ENCODE data around the gene GCN1. TPM values are rescaled to one million over a fixed set of nuclear protein-coding genes. Genes with fewer than 3 reads are reported as not detected.

Gene GCN1
- total RNA-seq, 1 donor from 2014 or later = 165 TPM

- DNase-seq (ENCODE audit: low spot score) = no peak
- H3K27me3 Mint-ChIP-seq (ENCODE audit: low read depth) = no peaks in the 10 kb centered on the region
- H3K9me3 Mint-ChIP-seq = no peaks in the 10 kb centered on the region
- no peaks in the 10 kb centered on the region for H3K4me1 Mint-ChIP-seq (ENCODE audit: low read depth)
- intact Hi-C loops (cut with micrococcal nuclease) = no loop called here
- peaks cover 89% of the 10 kb centered on the region for H3K36me3 Mint-ChIP-seq (ENCODE audit: low read depth)
- no peak overlapping the region for H3K27ac Mint-ChIP-seq
- no peak overlapping the region for H3K4me3 Mint-ChIP-seq (ENCODE audit: low read depth)
Observed at GRCh38 chr12:120158351-120158750, 36.2 kb downstream of the GCN1 start.

GRCh38 chr12:120157678-120158077 lies 36.8 kb downstream of the GCN1 start:
- DNase-seq (ENCODE audit: low spot score) = no peak
- Mint-ChIP-seq H3K4me1 (ENCODE audit: low read depth) (no peaks in the 10 kb centered on the region), H3K27me3 (ENCODE audit: low read depth) (no peaks in the 10 kb centered on the region), H3K9me3 (no peaks in the 10 kb centered on the region), H3K4me3 (ENCODE audit: low read depth) (no peak overlapping the region), H3K27ac (no peak overlapping the region), H3K36me3 (ENCODE audit: low read depth) (peaks cover 88% of the 10 kb centered on the region)
- intact Hi-C loops (cut with micrococcal nuclease) = no loop called here

GRCh38 chr12:120156315-120157259 lies 37.9 kb downstream of the GCN1 start:
- Mint-ChIP-seq H3K36me3 (ENCODE audit: low read depth) (peaks cover 85% of the 10 kb centered on the region), H3K4me1 (ENCODE audit: low read depth) (no peaks in the 10 kb centered on the region), H3K4me3 (ENCODE audit: low read depth) (no peak overlapping the region), H3K9me3 (no peaks in the 10 kb centered on the region), H3K27ac (no peak overlapping the region), H3K27me3 (ENCODE audit: low read depth) (no peaks in the 10 kb centered on the region)
- no peak for DNase-seq (ENCODE audit: low spot score)
- intact Hi-C loops (cut with micrococcal nuclease) = no loop called here

GRCh38 chr12:120155072-120155471 lies 39.4 kb downstream of the GCN1 start:
- Mint-ChIP-seq H3K27me3 (ENCODE audit: low read depth) (no peaks in the 10 kb centered on the region), H3K4me3 (ENCODE audit: low read depth) (no peak overlapping the region), H3K27ac (no peak overlapping the region), H3K4me1 (ENCODE audit: low read depth) (no peaks in the 10 kb centered on the region), H3K9me3 (no peaks in the 10 kb centered on the region), H3K36me3 (ENCODE audit: low read depth) (peaks cover 80% of the 10 kb centered on the region)
- no peak for DNase-seq (ENCODE audit: low spot score)
- intact Hi-C loops (cut with micrococcal nuclease) = no loop called here

- peaks cover 72% of the 10 kb centered on the region for H3K36me3 Mint-ChIP-seq (ENCODE audit: low read depth)
- no peaks in the 10 kb centered on the region for H3K9me3 Mint-ChIP-seq
- no peaks in the 10 kb centered on the region for H3K4me1 Mint-ChIP-seq (ENCODE audit: low read depth)
- H3K27me3 Mint-ChIP-seq (ENCODE audit: low read depth) = no peaks in the 10 kb centered on the region
- DNase-seq (ENCODE audit: low spot score) = no peak
- no peak overlapping the region for H3K27ac Mint-ChIP-seq
- intact Hi-C loops (cut with micrococcal nuclease) = no loop called here
- no peak overlapping the region for H3K4me3 Mint-ChIP-seq (ENCODE audit: low read depth)
Observed at GRCh38 chr12:120150919-120151525, 43.5 kb downstream of the GCN1 start.

- no peaks in the 10 kb centered on the region for H3K9me3 Mint-ChIP-seq
- H3K4me1 Mint-ChIP-seq (ENCODE audit: low read depth) = no peaks in the 10 kb centered on the region
- intact Hi-C loops (cut with micrococcal nuclease) = no loop called here
- H3K27ac Mint-ChIP-seq = no peak overlapping the region
- H3K36me3 Mint-ChIP-seq (ENCODE audit: low read depth) = peaks cover 64% of the 10 kb centered on the region
- H3K27me3 Mint-ChIP-seq (ENCODE audit: low read depth) = no peaks in the 10 kb centered on the region
- no peak overlapping the region for H3K4me3 Mint-ChIP-seq (ENCODE audit: low read depth)
- no peak for DNase-seq (ENCODE audit: low spot score)
Observed at GRCh38 chr12:120148011-120148410, 46.5 kb downstream of the GCN1 start.

GRCh38 chr12:120145164-120145563 lies 49.4 kb downstream of the GCN1 start:
- Mint-ChIP-seq H3K36me3 (ENCODE audit: low read depth) (peaks cover 70% of the 10 kb centered on the region), H3K27me3 (ENCODE audit: low read depth) (no peaks in the 10 kb centered on the region), H3K4me3 (ENCODE audit: low read depth) (no peak overlapping the region), H3K4me1 (ENCODE audit: low read depth) (no peaks in the 10 kb centered on the region), H3K27ac (no peak overlapping the region), H3K9me3 (no peaks in the 10 kb centered on the region)
- DNase-seq (ENCODE audit: low spot score) = no peak
- intact Hi-C loops (cut with micrococcal nuclease) = no loop called here

GRCh38 chr12:120144215-120144614 lies 50.3 kb downstream of the GCN1 start:
- intact Hi-C loops (cut with micrococcal nuclease) = no loop called here
- no peaks in the 10 kb centered on the region for H3K27me3 Mint-ChIP-seq (ENCODE audit: low read depth)
- H3K9me3 Mint-ChIP-seq = no peaks in the 10 kb centered on the region
- peaks cover 74% of the 10 kb centered on the region for H3K36me3 Mint-ChIP-seq (ENCODE audit: low read depth)
- H3K4me3 Mint-ChIP-seq (ENCODE audit: low read depth) = no peak overlapping the region
- H3K4me1 Mint-ChIP-seq (ENCODE audit: low read depth) = no peaks in the 10 kb centered on the region
- no peak for DNase-seq (ENCODE audit: low spot score)
- no peak overlapping the region for H3K27ac Mint-ChIP-seq

GRCh38 chr12:120142231-120142877 lies 52.2 kb downstream of the GCN1 start:
- Mint-ChIP-seq H3K27ac (no peak overlapping the region), H3K9me3 (no peaks in the 10 kb centered on the region)
- intact Hi-C loops (cut with micrococcal nuclease) = no loop called here

GRCh38 chr12:120141336-120141735 lies 53.2 kb downstream of the GCN1 start:
- intact Hi-C loops (cut with micrococcal nuclease) = no loop called here
- H3K36me3 Mint-ChIP-seq (ENCODE audit: low read depth) = peaks cover 79% of the 10 kb centered on the region
- H3K27me3 Mint-ChIP-seq (ENCODE audit: low read depth) = no peaks in the 10 kb centered on the region
- no peak for DNase-seq (ENCODE audit: low spot score)
- H3K27ac Mint-ChIP-seq = no peak overlapping the region
- no peaks in the 10 kb centered on the region for H3K4me1 Mint-ChIP-seq (ENCODE audit: low read depth)
- H3K9me3 Mint-ChIP-seq = no peaks in the 10 kb centered on the region
- no peak overlapping the region for H3K4me3 Mint-ChIP-seq (ENCODE audit: low read depth)

More at GRCh38 chr12:120142231-120142877, 52.2 kb downstream of the GCN1 start:
- no peak for DNase-seq (ENCODE audit: low spot score)
- no peaks in the 10 kb centered on the region for H3K27me3 Mint-ChIP-seq (ENCODE audit: low read depth)
- H3K36me3 Mint-ChIP-seq (ENCODE audit: low read depth) = peaks cover 75% of the 10 kb centered on the region
- no peak overlapping the region for H3K4me3 Mint-ChIP-seq (ENCODE audit: low read depth)
- no peaks in the 10 kb centered on the region for H3K4me1 Mint-ChIP-seq (ENCODE audit: low read depth)

GRCh38 chr12:120140603-120141002 lies 53.9 kb downstream of the GCN1 start:
- Mint-ChIP-seq H3K4me1 (ENCODE audit: low read depth) (no peaks in the 10 kb centered on the region), H3K9me3 (no peaks in the 10 kb centered on the region), H3K27ac (no peak overlapping the region), H3K36me3 (ENCODE audit: low read depth) (peaks cover 83% of the 10 kb centered on the region), H3K27me3 (ENCODE audit: low read depth) (no peaks in the 10 kb centered on the region), H3K4me3 (ENCODE audit: low read depth) (no peak overlapping the region)
- no peak for DNase-seq (ENCODE audit: low spot score)
- intact Hi-C loops (cut with micrococcal nuclease) = no loop called here

- Mint-ChIP-seq H3K27ac (no peak overlapping the region), H3K27me3 (ENCODE audit: low read depth) (no peaks in the 10 kb centered on the region), H3K4me1 (ENCODE audit: low read depth) (no peaks in the 10 kb centered on the region), H3K36me3 (ENCODE audit: low read depth) (peaks cover 80% of the 10 kb centered on the region), H3K9me3 (no peaks in the 10 kb centered on the region), H3K4me3 (ENCODE audit: low read depth) (no peak overlapping the region)
- DNase-seq (ENCODE audit: low spot score) = no peak
- intact Hi-C loops (cut with micrococcal nuclease) = no loop called here
Observed at GRCh38 chr12:120139958-120140357, 54.6 kb downstream of the GCN1 start.

GRCh38 chr12:120138366-120138765 lies 56.1 kb downstream of the GCN1 start:
- H3K9me3 Mint-ChIP-seq = no peaks in the 10 kb centered on the region
- no peaks in the 10 kb centered on the region for H3K27me3 Mint-ChIP-seq (ENCODE audit: low read depth)
- no peak overlapping the region for H3K4me3 Mint-ChIP-seq (ENCODE audit: low read depth)
- DNase-seq (ENCODE audit: low spot score) = no peak
- H3K36me3 Mint-ChIP-seq (ENCODE audit: low read depth) = peaks cover 83% of the 10 kb centered on the region
- intact Hi-C loops (cut with micrococcal nuclease) = no loop called here
- H3K27ac Mint-ChIP-seq = no peak overlapping the region
- no peaks in the 10 kb centered on the region for H3K4me1 Mint-ChIP-seq (ENCODE audit: low read depth)
